Measurements from ENCODE around the gene FAM83B. TPM values are rescaled to one million over a fixed set of nuclear protein-coding genes. Genes with fewer than 3 reads are reported as not detected.

Gene FAM83B
- total and polyA plus RNA-seq, 2 donors (not counting 3 experiments of a cell fraction or from before 2014, with no cell fraction given) = not detected

- Histone ChIP-seq H3K4me2 (ENCODE audit: insufficient read depth, low read length) (no peak overlapping the region), H3K9me3 (replicated peaks; ENCODE audit: control insufficient read depth, insufficient read depth, low read length) (no peaks in the 10 kb centered on the region), H4K20me1 (replicated peaks; ENCODE audit: control insufficient read depth, extremely low read depth, insufficient read depth, low read length) (no peaks in the 10 kb centered on the region), H3K27ac (ENCODE audit: insufficient read depth, low read depth, low read length) (no peak overlapping the region), H3K4me3 (replicated peaks in 1 of 3; ENCODE audit: insufficient read depth in 1 of 3, low read depth in 1 of 3, low read length in 3 of 3) (no peak overlapping the region), H3K27me3 (ENCODE audit: control insufficient read depth in 2 of 2, insufficient read depth in 2 of 2, low read length in 2 of 2) (no peaks in the 10 kb centered on the region), H2AFZ (ENCODE audit: low read depth, low read length) (no peak overlapping the region), H3K9ac (replicated peaks; ENCODE audit: extremely low read depth, insufficient read depth, low read length) (no peak overlapping the region), H3K36me3 (ENCODE audit: control insufficient read depth in 2 of 2, extremely low read depth in 1 of 2, insufficient read depth in 2 of 2, low read length in 2 of 2) (no peaks in the 10 kb centered on the region), H3K4me1 (ENCODE audit: control insufficient read depth, extremely low read depth, insufficient read depth, low read length) (no peaks in the 10 kb centered on the region), H3K79me2 (ENCODE audit: control insufficient read depth, insufficient read depth, low read length) (no peaks in the 10 kb centered on the region), H3K9me1 (replicated peaks; ENCODE audit: control insufficient read depth, extremely low read depth, insufficient read depth, low read length) (no peaks in the 10 kb centered on the region)
- POLR2A ChIA-PET = no interaction called here
- CTCF ChIA-PET = interaction anchor here (1.2 kb wide), 1 partner anchor 10 kb away, joined by 3 read pairs; no protein-coding TSS in a partner anchor
- intact Hi-C loops (cut with micrococcal nuclease) (no loop called here), dilution Hi-C loops (cut with MboI; ENCODE audit: extremely low pct_ligation_motif_present, low sequenced_read_pairs) (no loop called here)
- no peak for DNase-seq (ENCODE audit: low read depth, low spot score)
- TF ChIP-seq EZH2 (IDR thresholded peaks at IDR 0.05; ENCODE audit: borderline replicate concordance, low read depth, low read length, severe bottlenecking) = no peak
- TF ChIP-seq, protein P1, sequence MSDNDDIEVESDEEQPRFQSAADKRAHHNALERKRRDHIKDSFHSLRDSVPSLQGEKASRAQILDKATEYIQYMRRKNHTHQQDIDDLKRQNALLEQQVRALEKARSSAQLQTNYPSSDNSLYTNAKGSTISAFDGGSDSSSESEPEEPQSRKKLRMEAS (IDR thresholded peaks at IDR 0.05; ENCODE audit: insufficient read depth, insufficient read length) = no peak
- no peak for TF ChIP-seq FOS (IDR thresholded peaks at IDR 0.05; ENCODE audit: borderline replicate concordance, insufficient read depth, low read length)
- TF ChIP-seq POLR2AphosphoS5 (IDR thresholded peaks at IDR 0.05; ENCODE audit: insufficient read depth, low read depth, low read length) = no peak
- TF ChIP-seq GATA2 (IDR thresholded peaks at IDR 0.05; ENCODE audit: insufficient read depth, insufficient read length, low read depth, low read length) = no peak
- TF ChIP-seq JUN (IDR thresholded peaks at IDR 0.05; ENCODE audit: borderline replicate concordance, insufficient read depth, insufficient read length, low read depth) = no peak
- TF ChIP-seq, protein P2, sequence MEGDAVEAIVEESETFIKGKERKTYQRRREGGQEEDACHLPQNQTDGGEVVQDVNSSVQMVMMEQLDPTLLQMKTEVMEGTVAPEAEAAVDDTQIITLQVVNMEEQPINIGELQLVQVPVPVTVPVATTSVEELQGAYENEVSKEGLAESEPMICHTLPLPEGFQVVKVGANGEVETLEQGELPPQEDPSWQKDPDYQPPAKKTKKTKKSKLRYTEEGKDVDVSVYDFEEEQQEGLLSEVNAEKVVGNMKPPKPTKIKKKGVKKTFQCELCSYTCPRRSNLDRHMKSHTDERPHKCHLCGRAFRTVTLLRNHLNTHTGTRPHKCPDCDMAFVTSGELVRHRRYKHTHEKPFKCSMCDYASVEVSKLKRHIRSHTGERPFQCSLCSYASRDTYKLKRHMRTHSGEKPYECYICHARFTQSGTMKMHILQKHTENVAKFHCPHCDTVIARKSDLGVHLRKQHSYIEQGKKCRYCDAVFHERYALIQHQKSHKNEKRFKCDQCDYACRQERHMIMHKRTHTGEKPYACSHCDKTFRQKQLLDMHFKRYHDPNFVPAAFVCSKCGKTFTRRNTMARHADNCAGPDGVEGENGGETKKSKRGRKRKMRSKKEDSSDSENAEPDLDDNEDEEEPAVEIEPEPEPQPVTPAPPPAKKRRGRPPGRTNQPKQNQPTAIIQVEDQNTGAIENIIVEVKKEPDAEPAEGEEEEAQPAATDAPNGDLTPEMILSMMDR (IDR thresholded peaks at IDR 0.05; ENCODE audit: extremely low read depth in 1 of 2, insufficient read depth in 1 of 2, low read depth in 1 of 2, low read length in 2 of 2) = no peak
- no peak for TF ChIP-seq MYC (IDR thresholded peaks at IDR 0.05; ENCODE audit: low read depth, low read length)
- TF ChIP-seq POLR2A (IDR thresholded peaks at IDR 0.05; ENCODE audit: low read depth, low read length) = no peak
- BruUV-seq (replicated peaks) = no TSS peak
- FAIRE-seq = no peak
Measured at GRCh38 chr6:54909184-54909583, 62.6 kb downstream of the FAM83B start.

Data from endothelial cell of umbilical vein (primary cell).